GM21447 (cell line): ENCODE data around the gene PTCH2.

Source experiments
- ATAC-seq: cut with Tn5 transposase; IDR thresholded peaks from one replicate; pipeline ENCODE4 v1.9.1; 2021; ENCODE audit not compliant: unreplicated experiment

Gene PTCH2

GRCh38 chr1:44842862-44843655 lies at the start of gene PTCH2:
Gene PTCH2, minus strand, starts transcription at chr1:44843253. Its CDS starts 321 bp downstream, at chr1:44842932.
- ATAC-seq: no peak

- no peak for ATAC-seq
These were observed 47.0 kb upstream of the PTCH2 start for GRCh38 chr1:44890007-44890406.

GRCh38 chr1:44885406-44885805 lies 42.4 kb upstream of the PTCH2 start:
- ATAC-seq: no peak

GRCh38 chr1:44884746-44885145 lies 41.7 kb upstream of the PTCH2 start:
- no peak for ATAC-seq

- ATAC-seq: no peak
These were observed 38.1 kb upstream of the PTCH2 start for GRCh38 chr1:44881011-44881632.

- no peak for ATAC-seq
These were observed 31.1 kb upstream of the PTCH2 start for GRCh38 chr1:44874155-44874554.

- ATAC-seq: no peak
These were observed 27.0 kb upstream of the PTCH2 start for GRCh38 chr1:44870096-44870495.

- no peak for ATAC-seq
These were observed 24.7 kb upstream of the PTCH2 start for GRCh38 chr1:44867801-44868200.

GRCh38 chr1:44862829-44863401 lies 19.9 kb upstream of the PTCH2 start:
- no peak for ATAC-seq

GRCh38 chr1:44860891-44861425 lies 17.9 kb upstream of the PTCH2 start:
- ATAC-seq: no peak

GRCh38 chr1:44860331-44860730 lies 17.3 kb upstream of the PTCH2 start:
- ATAC-seq: no peak

GRCh38 chr1:44857446-44857845 lies 14.4 kb upstream of the PTCH2 start:
- no peak for ATAC-seq

- no peak for ATAC-seq
These were observed 12.7 kb upstream of the PTCH2 start for GRCh38 chr1:44855742-44856141.

- ATAC-seq: no peak
These were observed 11.9 kb upstream of the PTCH2 start for GRCh38 chr1:44854970-44855369.

GRCh38 chr1:44853201-44853600 lies 10.1 kb upstream of the PTCH2 start:
- no peak for ATAC-seq

- ATAC-seq: no peak
These were observed 8.3 kb upstream of the PTCH2 start for GRCh38 chr1:44851308-44851707.

- ATAC-seq: no peak
These were observed 6.6 kb upstream of the PTCH2 start for GRCh38 chr1:44849575-44850132.

- ATAC-seq: no peak
These were observed 5.6 kb upstream of the PTCH2 start for GRCh38 chr1:44848456-44849181.

GRCh38 chr1:44847845-44848244 lies 4.8 kb upstream of the PTCH2 start:
- no peak for ATAC-seq

- no peak for ATAC-seq
These were observed 3.9 kb upstream of the PTCH2 start for GRCh38 chr1:44846985-44847384.

- ATAC-seq: no peak
These were observed 579 bp downstream of the PTCH2 start for GRCh38 chr1:44842486-44842861.
